H7 (cell line): ENCODE measurements around the gene TRIO. TPM values are rescaled to one million over a fixed set of nuclear protein-coding genes. Genes with fewer than 3 reads are reported as not detected.

Source experiments
- DNase-seq: peaks from one replicate; pipeline ENCODE4 v3.0.0; 2012
- H3K27me3 ChIP-seq: 2 replicates; pipeline ENCODE4 v1.6.0; 2011; ENCODE audit warnings: mild to moderate bottlenecking, low read length; ENCODE audit not compliant: control insufficient read depth, insufficient read depth
- H3K36me3 ChIP-seq: replicated peaks from 2 replicates; pipeline ENCODE4 v1.5.1; 2011; ENCODE audit warnings: low read length; ENCODE audit not compliant: control insufficient read depth, insufficient read depth
- H3K4me3 ChIP-seq: 2 replicates; pipeline ENCODE4 v1.5.1; 2011; ENCODE audit warnings: low read depth, mild to moderate bottlenecking, control low read depth, low read length, moderate library complexity; ENCODE audit not compliant: insufficient read depth
- total RNA-seq: library from RNA; depleted of rRNA; stranded (reverse); fragments of >200 nt; shearing (Covaris generic); gene quantifications from 2 replicates; pipeline ENCODE4 v1.2.3, GENCODE V29; 2014

The TRIO gene
- total RNA-seq, 1 experiment from 2014 or later: 39.7 TPM

DNA sequence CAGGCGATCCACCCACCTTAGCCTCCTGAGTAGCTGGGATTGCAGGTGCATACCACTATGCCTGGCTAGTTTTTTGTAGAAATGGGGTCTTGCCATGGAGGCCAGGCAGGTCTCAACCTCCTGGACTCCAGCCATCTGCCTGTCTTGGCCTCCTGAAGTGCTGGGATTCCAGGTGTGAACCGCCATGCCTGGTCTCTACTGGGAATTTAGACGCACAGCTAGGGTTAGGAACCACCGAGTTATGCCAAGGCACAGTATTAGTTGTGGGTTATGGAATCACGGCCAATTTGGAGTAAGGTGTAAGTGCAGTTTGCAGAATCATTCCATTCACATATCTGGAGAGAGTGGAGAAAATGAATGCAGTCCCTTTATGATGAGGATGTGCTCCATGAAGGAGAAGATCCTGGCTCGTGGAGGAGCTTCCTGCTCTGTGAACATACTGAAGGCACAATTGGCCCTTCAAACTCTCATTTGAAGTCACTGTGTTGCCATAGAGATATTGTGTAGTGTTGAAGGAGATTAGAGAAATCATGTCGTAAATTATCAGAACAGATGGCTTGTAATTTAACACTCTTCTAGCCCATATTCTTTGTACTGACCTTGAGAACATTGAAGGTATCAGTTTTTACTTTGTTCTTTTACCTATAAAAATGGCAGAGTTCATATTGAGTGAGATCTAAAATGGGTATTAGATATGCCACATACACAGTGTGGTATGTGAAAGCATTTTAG, 18.8 kb downstream of the TRIO start:
- no peak for DNase-seq
- Histone ChIP-seq H3K27me3 (no peaks in the 10 kb centered on the region), H3K4me3 (no peak overlapping the region)

DNA sequence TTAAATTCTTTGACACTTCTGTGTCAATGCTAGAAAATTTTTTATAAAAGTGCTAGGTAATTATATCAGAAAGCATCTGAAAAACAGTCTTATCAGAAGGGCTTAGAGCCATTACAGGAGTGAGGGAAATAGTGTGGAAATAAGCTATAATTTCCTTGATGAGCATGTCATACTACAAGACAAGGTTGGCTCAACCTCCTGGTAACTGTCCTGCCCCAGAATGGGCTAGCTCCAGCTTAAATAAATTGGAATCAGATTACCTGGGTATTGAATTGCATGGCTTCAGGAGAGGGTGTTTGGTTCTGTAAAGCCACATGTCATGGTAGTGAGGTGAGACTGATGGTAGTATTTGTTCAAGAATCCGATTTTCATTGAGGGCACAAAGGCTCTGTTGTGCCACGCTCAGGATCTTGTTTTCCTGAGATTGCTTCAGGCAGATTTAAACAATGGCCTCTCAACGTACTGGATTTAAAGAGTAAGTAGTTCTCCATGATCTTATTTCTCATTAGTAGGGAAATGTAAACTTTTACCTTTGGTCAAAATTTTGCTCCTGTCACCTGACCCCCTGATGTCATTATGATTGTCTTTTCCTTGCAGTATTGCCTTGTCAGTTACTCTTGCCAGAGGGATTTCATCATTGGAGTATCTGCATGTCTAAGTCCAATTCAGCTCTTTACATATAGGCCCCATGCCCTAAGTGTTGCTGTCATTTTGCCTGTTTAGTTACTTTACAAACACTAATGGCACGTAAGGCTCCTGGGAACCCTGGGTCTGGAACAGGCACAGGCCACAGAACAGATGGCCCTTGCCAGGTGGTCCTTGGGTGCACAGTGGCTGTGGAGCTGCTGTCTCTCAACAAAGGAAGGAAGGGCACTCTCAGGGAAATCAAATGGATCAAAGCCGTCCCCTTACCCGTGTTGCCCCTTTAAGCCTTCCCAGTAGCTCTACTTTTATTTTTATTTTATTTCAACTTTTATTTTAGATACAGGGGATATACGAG, 21.3 kb downstream of the TRIO start:
- DNase-seq: no peak
- H3K4me3 ChIP-seq: no peak overlapping the region
- no peaks in the 10 kb centered on the region for H3K36me3 ChIP-seq
- no peaks in the 10 kb centered on the region for H3K27me3 ChIP-seq

More for the DNA sequence above, 18.8 kb downstream of the TRIO start:
- H3K36me3 ChIP-seq: no peaks in the 10 kb centered on the region

DNA sequence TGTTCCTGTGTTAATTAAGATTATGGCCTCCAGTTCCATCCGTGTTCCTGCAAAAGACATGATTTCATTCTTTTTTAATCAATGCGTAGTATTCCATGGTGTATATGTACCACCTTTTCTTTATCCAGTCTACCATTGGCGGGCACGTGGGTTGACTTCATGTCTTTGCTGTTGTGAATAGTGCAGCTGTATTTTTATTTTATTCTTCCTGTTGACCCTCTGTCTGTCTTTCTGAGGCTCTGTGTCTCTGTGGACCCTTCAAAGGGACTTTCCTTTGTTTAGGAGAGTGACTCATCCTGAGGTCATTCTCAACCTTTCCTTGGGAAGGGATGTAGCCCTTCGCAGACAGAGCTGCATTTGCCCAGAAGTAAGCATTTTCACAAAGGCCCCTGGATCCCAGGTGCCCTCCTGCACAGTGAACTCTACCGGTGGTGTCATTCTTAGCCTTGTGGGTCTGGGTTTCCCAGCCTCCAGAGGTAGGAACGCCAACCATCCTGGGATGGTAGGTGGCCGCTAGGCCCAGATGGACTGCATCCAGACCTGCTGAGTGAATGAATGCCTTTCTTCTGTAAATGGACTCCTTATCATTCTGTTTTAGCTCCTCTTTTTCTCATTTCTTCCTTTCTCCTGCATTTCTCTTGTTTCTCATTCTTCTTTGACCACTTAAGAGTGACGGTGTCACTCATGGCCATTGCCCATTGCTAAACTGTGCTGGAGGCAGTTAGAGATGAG, 22.4 kb downstream of the TRIO start:
- Histone ChIP-seq H3K36me3 (no peaks in the 10 kb centered on the region), H3K4me3 (no peak overlapping the region)
- no peak for DNase-seq

DNA sequence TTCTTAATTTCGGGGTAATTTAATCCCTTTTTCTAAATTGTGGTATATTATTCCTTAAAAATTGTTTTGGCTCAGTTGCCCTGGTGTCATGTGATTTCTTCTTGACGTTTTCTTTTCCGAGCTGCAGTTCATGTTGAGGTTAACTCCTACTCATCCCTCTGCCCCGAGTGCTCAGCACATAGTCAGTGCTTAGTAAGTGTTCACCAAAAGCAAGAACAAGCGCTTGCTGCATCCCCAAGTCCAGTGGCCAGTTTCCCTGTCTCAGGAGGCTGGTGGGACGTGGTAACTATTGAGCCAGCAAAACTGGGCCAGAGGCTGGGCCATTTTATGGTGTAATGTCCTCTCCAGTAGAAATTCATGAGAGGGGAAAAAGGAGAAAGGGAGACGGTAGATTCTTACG, 23.3 kb downstream of the TRIO start:
- H3K36me3 ChIP-seq: no peaks in the 10 kb centered on the region
- no peak overlapping the region for H3K4me3 ChIP-seq
- no peak for DNase-seq
- no peaks in the 10 kb centered on the region for H3K27me3 ChIP-seq

More for the DNA sequence above, 22.4 kb downstream of the TRIO start:
- H3K27me3 ChIP-seq: no peaks in the 10 kb centered on the region

DNA sequence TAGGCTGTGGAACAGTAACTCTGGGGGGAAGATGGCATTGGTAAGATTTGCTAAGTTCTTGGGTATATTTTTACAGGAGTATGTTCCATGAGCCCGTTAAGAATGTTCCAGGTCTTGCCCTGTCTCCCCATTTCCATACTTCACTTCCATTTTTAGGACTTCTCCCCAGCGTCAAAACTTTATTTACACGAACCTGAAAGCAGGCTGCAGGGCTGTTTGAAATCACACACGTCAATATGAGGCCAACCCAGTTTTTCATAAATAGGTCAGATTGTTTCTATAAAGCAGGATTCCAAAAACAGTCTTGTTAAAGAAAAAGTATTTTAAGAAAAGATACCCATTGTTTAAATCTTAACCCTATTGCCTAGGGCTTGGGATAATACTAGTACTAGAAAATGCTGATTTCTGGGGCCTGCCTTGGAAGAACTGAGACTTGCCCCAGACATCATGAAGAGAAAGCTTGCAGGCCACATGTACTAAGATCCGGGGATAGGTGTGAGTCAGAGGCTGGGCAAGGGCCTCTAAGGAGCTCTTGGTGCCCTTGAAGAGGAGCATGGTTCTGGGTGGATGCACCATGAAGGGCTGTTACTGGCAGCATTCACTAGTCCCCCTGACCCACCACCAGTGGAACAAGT, 24.2 kb downstream of the TRIO start:
- no peaks in the 10 kb centered on the region for H3K27me3 ChIP-seq
- no peak overlapping the region for H3K4me3 ChIP-seq
- H3K36me3 ChIP-seq: no peaks in the 10 kb centered on the region
- no peak for DNase-seq

DNA sequence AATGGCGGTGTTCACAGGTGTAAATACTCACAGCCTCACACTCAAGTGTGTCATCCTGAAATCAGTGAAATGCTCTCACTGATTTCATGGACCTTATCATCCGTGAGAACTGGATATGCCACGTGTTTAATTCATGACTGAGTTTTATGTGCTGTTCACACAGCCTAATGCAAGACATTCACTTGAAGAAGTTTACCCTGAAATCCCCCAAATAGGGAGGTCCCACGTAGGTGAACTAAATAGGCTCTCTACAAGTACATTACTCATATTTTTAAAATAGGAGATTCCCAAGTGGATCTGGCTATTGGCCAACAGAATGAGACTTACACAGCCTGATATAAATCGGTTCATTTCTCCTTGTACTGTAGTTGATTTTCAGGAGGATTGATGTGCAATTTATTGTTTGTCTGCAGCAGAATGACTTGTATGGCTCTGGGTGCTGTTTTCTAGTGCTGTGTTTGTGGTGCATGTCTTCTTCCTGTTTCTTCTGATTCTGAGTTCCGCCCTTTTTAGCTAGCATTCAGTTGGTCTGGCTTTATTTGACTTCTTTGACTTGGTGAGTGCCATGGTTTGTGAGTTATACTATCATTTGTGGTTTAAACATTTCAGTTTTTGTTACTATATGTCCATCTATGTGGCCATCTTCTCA, 25.1 kb downstream of the TRIO start:
- H3K36me3 ChIP-seq: no peaks in the 10 kb centered on the region
- no peaks in the 10 kb centered on the region for H3K27me3 ChIP-seq
- no peak overlapping the region for H3K4me3 ChIP-seq
- no peak for DNase-seq

DNA sequence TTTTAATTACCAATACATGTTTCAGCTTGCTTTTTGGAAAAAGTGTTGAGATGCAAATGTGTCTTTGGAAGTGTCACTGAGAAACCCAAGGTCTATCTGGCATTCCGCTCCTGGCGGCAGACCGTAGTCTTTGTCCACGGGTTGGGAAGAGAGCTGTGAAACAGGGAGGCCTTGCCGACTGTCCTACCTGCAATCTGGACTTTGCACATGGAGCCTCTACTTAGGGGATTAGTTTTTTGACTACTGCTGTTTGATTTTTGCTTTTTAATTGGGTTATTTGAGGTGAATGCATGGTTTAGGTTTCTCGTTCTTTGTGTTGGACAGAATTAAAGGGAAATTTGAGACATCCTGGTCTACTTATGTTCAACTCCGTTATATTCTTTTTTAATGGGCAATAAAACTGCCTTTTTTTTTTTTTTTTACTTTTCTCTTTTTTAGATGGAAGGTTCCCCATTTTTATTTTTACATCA, 25.7 kb downstream of the TRIO start:
- H3K36me3 ChIP-seq: no peaks in the 10 kb centered on the region
- no peak for DNase-seq

DNA sequence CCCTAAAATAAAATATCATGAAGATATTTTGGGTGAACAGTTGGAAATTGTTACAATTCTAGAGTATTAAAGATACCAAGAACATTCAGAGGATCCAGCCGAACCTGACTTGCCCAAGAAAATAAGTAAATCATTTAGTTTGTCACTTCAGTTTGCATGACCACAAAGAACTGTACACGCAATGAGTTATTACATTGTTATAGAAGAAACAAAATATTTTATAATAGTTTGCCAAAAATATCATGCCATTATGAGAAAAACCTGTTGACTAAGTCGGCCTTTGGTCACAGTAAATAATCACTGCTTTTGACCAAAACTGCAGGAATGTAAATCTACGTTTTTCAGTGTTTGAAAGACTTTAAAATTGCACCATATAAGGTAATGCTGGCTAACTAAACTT, 27.9 kb downstream of the TRIO start:
- Histone ChIP-seq H3K27me3 (no peaks in the 10 kb centered on the region), H3K36me3 (no peaks in the 10 kb centered on the region), H3K4me3 (no peak overlapping the region)
- no peak for DNase-seq

More for the DNA sequence above, 25.7 kb downstream of the TRIO start:
- Histone ChIP-seq H3K4me3 (no peak overlapping the region), H3K27me3 (no peaks in the 10 kb centered on the region)

DNA sequence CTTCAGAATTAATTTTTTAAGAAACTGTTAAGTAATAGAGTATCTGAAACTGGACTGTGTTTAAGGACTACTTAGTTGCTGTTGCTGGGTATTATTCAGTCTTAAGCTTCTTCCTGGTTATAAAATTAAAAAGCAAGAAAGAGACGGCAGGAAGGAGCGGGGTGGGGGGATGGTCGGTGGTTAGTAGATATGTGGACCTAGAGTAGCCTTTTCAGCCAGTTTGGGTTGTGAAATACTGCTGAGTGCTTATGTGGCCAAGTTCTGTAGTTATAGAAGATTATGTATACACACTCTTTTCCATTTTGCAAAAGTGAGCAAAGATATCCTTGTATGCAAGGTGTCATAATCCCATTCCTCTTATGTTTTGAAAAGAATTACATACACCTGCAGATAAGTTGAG, 28.5 kb downstream of the TRIO start:
- no peak for DNase-seq
- H3K4me3 ChIP-seq: no peak overlapping the region
- no peaks in the 10 kb centered on the region for H3K36me3 ChIP-seq

DNA sequence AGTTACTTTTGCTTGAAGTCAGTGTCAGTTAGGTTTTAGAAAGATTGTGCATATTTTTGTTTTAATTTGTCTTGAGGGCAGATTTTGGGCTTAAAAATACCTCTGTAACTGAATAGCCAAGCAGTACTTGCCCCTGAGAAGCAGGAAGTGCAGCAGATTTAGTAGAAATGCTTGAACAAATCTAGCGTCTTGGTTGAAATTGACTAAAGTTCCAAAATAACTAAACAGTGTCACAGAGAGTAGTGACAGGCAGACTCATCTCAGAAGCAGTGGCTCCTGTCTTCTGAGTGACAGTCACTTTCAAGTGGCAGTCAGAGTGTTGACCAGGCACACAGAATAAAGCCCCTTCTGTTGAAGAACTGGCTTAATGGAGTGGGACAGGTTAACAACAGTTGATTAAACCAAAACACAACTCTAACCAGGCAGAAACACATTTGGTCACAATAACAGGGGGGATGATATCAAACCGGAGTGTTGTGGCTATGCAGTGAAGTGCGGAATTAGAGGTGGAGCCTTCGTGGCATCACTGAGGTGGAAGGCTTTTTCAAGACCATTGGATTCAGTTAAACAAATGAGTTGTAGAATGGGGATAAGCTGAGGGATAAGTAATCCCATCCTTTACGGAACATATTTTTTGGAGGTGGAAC, 29.1 kb downstream of the TRIO start:
- no peaks in the 10 kb centered on the region for H3K27me3 ChIP-seq
- H3K4me3 ChIP-seq: no peak overlapping the region
- no peak for DNase-seq
- H3K36me3 ChIP-seq: no peaks in the 10 kb centered on the region

More for the DNA sequence above, 28.5 kb downstream of the TRIO start:
- H3K27me3 ChIP-seq: no peaks in the 10 kb centered on the region

DNA sequence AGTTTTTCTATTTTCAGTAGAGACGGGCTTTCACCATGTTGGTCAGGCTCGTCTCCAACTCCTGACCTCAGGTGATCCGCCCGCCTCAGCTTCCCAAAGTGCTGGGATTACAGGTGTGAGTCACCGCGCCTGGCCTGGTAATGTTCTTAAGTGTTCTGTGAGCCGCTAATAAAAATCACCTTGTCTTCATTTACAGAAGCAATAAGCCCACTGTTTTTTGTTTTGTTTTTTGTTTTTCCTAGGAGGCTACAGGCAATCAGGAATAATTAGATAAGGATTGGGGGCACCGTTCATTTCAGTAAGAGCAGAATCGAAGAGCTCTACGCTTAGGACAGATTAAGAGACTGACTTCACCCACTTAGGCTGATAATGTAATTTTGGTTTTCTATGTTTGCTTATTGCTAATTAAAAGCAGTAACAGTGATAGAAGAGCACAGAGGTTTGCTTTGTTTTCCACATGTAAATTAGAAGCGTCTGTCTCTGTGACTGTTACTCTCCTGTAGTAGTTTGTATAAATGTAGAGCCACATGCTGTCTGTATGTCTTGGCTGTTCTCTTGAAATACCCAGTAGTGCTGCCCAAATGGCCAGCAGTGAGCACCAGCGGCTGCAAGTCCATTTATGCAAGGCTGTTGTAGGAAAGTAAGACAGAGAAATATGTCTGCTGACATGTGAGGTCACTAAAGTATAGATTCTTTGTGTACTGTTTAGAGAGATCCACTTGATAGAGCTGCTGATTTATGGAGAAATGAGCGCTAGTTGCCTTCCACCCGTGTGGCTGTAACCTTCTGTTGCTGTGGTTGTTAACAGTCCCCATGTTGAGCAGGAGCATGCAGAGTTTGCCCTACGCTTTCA, 30.5 kb downstream of the TRIO start:
- H3K27me3 ChIP-seq: no peaks in the 10 kb centered on the region
- H3K36me3 ChIP-seq: no peaks in the 10 kb centered on the region
- DNase-seq: no peak
- no peak overlapping the region for H3K4me3 ChIP-seq

DNA sequence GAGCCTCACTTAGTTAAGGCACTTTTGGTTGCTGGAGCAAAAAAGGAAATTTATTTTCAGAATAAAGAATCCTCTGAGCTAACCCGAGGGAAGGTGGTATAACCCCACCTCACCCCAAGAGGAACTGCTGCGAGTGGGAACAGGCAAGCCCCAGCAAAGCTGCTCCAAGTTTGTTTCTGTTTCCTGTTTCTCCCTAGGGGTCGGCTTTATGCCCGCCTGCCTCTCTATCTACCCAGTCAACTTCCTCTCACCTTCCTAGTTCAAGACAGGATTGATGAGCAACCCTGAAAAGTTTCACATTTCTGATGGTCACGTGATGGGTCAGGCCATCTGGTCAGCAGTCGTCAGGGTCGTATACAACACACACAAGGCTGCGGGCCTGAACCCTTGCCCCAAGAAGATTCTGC, 31.1 kb downstream of the TRIO start:
- no peaks in the 10 kb centered on the region for H3K27me3 ChIP-seq
- no peaks in the 10 kb centered on the region for H3K36me3 ChIP-seq
- peak; percentile 51 for DNase-seq
- no peak overlapping the region for H3K4me3 ChIP-seq
